GM12878 (cell line): ENCODE measurements around the gene TCP11. TPM values are rescaled to one million over a fixed set of nuclear protein-coding genes. Genes with fewer than 3 reads are reported as not detected.

Experiments
- ATAC-seq: fragments of 200-7000 bp; cut with Tn5 transposase; 3 replicates; pipeline ENCODE4 v1.9.1; 2020; ENCODE audit warnings: mild to moderate bottlenecking, moderate library complexity
- BruUV-seq: library from RNA; stranded (reverse); fragments of 400-500 nt; replicated peaks from 2 replicates; lab custom pipeline; 2021; lab: Mats Ljungman, UMichigan
- CTCF ChIA-PET: fragments of 300-600 bp; sonication (Branson Sonifier 250); formaldehyde crosslinking; extraction: SDS; loops from one replicate; lab custom pipeline; 2021; ENCODE audit warnings: inconsistent platforms; lab: Yijun Ruan, JAX
- POLR2A ChIA-PET: fragments of 350-600 bp; formaldehyde crosslinking; extraction: SDS; loops from one replicate; lab custom pipeline; 2021; ENCODE audit warnings: inconsistent platforms; lab: Charles Lee
- RAD21 ChIA-PET: fragments of 300-600 bp; sonication (Branson Sonifier 250); formaldehyde crosslinking; loops from one replicate; lab custom pipeline; 2023; ENCODE audit warnings: antibody characterized with exemption; ENCODE audit not compliant: unreplicated experiment; lab: Charles Lee
- SMC1A ChIA-PET: fragments of 300-600 bp; sonication (Branson Sonifier 250); formaldehyde crosslinking; loops from one replicate; lab custom pipeline; 2023; ENCODE audit not compliant: unreplicated experiment, uncharacterized antibody; lab: Charles Lee
- DNase-seq: peaks from one replicate; pipeline ENCODE4 v3.0.0-alpha.2; 2011; ENCODE audit warnings: low read depth, low spot score
- FAIRE-seq: peaks from 3 replicates; lab custom pipeline; 2011; peaks lifted over from hg19 to GRCh38; lab: Jason Lieb, UNC
- H2AFZ ChIP-seq: 2 replicates; pipeline ENCODE4 v1.6.0; 2011; ENCODE audit warnings: low read depth, low read length, control low read depth; ENCODE audit not compliant: control insufficient read depth
- H3K27ac ChIP-seq: 2 replicates; pipeline ENCODE4 v1.5.1; 2011; ENCODE audit warnings: control low read depth; ENCODE audit not compliant: control insufficient read depth, insufficient read depth
- H3K27me3 ChIP-seq, 2 experiments: replicated peaks in 1 of 2; 2 replicates each; pipeline versions ENCODE4 v1.6.0 to v1.6.1; 2011; ENCODE audit warnings: low read length in 1 of 2; ENCODE audit not compliant: control insufficient read depth in 2 of 2, insufficient read depth in 2 of 2
- H3K36me3 ChIP-seq, 2 experiments: 2 replicates each; pipeline ENCODE4 v1.5.1; 2011; ENCODE audit warnings: low read length in 1 of 2; ENCODE audit not compliant: control insufficient read depth in 2 of 2, insufficient read depth in 2 of 2
- H3K4me1 ChIP-seq: 2 replicates; pipeline ENCODE4 v1.6.1; 2011; ENCODE audit warnings: mild to moderate bottlenecking, low read length, moderate library complexity, mixed read lengths; ENCODE audit not compliant: control insufficient read depth, insufficient read depth
- H3K4me2 ChIP-seq: 2 replicates; pipeline ENCODE4 v1.6.0; 2011; ENCODE audit warnings: control low read depth; ENCODE audit not compliant: control insufficient read depth, insufficient read depth
- H3K4me3 ChIP-seq: fragments of 200-600 bp; sonication (generic); 2 replicates; pipeline ENCODE4 v1.5.1; 2016
- H3K79me2 ChIP-seq: 2 replicates; pipeline ENCODE4 v1.6.0; 2011; ENCODE audit warnings: low read length; ENCODE audit not compliant: control insufficient read depth, insufficient read depth
- H3K9ac ChIP-seq: 2 replicates; pipeline ENCODE4 v1.8.0; 2011; ENCODE audit warnings: low read length, control low read depth, mixed read lengths; ENCODE audit not compliant: control insufficient read depth, insufficient read depth
- H3K9me3 ChIP-seq: replicated peaks from 3 replicates; pipeline ENCODE4 v1.5.1; 2011; ENCODE audit warnings: mild to moderate bottlenecking, low read length; ENCODE audit not compliant: control insufficient read depth, insufficient read depth
- H4K20me1 ChIP-seq: 2 replicates; pipeline ENCODE4 v1.6.0; 2011; ENCODE audit not compliant: control insufficient read depth, insufficient read depth
- ATF2 ChIP-seq: IDR thresholded peaks from 2 replicates; pipeline ENCODE4 v1.6.1; 2012; ENCODE audit warnings: low read length, inconsistent platforms
- CEBPB ChIP-seq, 2 experiments: fragments of 150-350 bp in 1 of 2; IDR thresholded peaks; 2 replicates each; pipeline ENCODE4 v1.6.1; 2012 to 2014; ENCODE audit warnings: low read depth in 2 of 2, low read length in 2 of 2, borderline replicate concordance in 1 of 2, inconsistent platforms in 1 of 2
- DPF2 ChIP-seq: fragments of 450-650 bp; IDR thresholded peaks from 2 replicates; pipeline ENCODE4 v1.6.1; 2017; ENCODE audit warnings: mild to moderate bottlenecking
- FOXK2 ChIP-seq: fragments of 450-650 bp; IDR thresholded peaks from 2 replicates; pipeline ENCODE4 v1.6.1; 2017; ENCODE audit warnings: mild to moderate bottlenecking, moderate library complexity
- MEF2B ChIP-seq: fragments of 450-650 bp; IDR thresholded peaks from 2 replicates; pipeline ENCODE4 v1.6.1; 2018; ENCODE audit warnings: mild to moderate bottlenecking, moderate library complexity; ENCODE audit not compliant: partially characterized antibody, poor library complexity, severe bottlenecking
- MTA2 ChIP-seq: fragments of 450-650 bp; IDR thresholded peaks from 2 replicates; pipeline ENCODE4 v1.6.1; 2016; ENCODE audit warnings: low read depth, mild to moderate bottlenecking, moderate library complexity
- ZBED1 ChIP-seq: IDR thresholded peaks from 2 replicates; pipeline ENCODE4 v1.6.1; 2016; ENCODE audit warnings: borderline replicate concordance
- in situ Hi-C: fragments of 300-500 bp; cut with MboI; formaldehyde crosslinking; loops from 9 replicates; pipeline ENCODE4 v1.14.3; 2018; ENCODE audit warnings: mixed read lengths
- intact Hi-C: fragments of 100-400 bp; cut with micrococcal nuclease; formaldehyde crosslinking; loops from one replicate; pipeline ENCODE4 v1.14.2; 2022; ENCODE audit not compliant: unreplicated experiment
- polyA plus RNA-seq, 11 experiments: library from polyadenylated mRNA; depleted of rRNA in 4 of 11; unstranded in 6 of 11; stranded (reverse) in 5 of 11; fragments of >200 nt; fragmentation: Nextera tagmentation in 4 of 11; fragmentation: Illumina TruSeq in 1 of 11; extraction: Ambion mirVana in 4 of 11; extraction: Trizol in 1 of 11; gene quantifications; 1 replicate in 1 of 11; 2 replicates in 10 of 11; pipeline versions ENCODE4 v1.2.1 to v1.2.3, GENCODE V29; 2011 to 2016; ENCODE audit warnings: inconsistent platforms in 2 of 11, missing spikeins in 2 of 11, low read depth in 1 of 11
- total RNA-seq, 4 experiments: library from RNA; depleted of rRNA in 3 of 4; stranded (reverse); fragments of >200 nt in 3 of 4; fragmentation: Illumina TruSeq in 1 of 4; extraction: Trizol in 1 of 4; gene quantifications; 2 replicates each; pipeline versions ENCODE4 v1.2.1 to v1.2.3, GENCODE V29; 2013 to 2021

Gene TCP11
- total and polyA plus RNA-seq, 10 of the 15 experiments (the other 5 are each of a cell fraction or from before 2014, with no cell fraction given) = not detected

GRCh38 chr6:35167505-35167904 is 26.4 kb upstream of the TCP11 start:
- H3K27me3 ChIP-seq = no peaks in the 10 kb centered on the region; a peak in 1 of 4 replicates
- in situ Hi-C loops = no loop called here
- no peak overlapping the region for H3K4me3 ChIP-seq
- no peaks in the 10 kb centered on the region for H3K36me3 ChIP-seq
- CTCF ChIA-PET = no interaction called here
- no peaks in the 10 kb centered on the region for H4K20me1 ChIP-seq
- no peak overlapping the region for H2AFZ ChIP-seq
- intact Hi-C loops = no loop called here
- ATAC-seq = no peak
- DNase-seq = no peak
- H3K4me2 ChIP-seq = no peak overlapping the region
- H3K79me2 ChIP-seq = no peaks in the 10 kb centered on the region
- no peaks in the 10 kb centered on the region; the same call in 2 of the 3 replicates for H3K9me3 ChIP-seq
- TF ChIP-seq CEBPB (IDR thresholded peaks at IDR 0.05; ENCODE audit: borderline replicate concordance in 1 of 2, low read depth in 2 of 2, low read length in 2 of 2) (no peak), DPF2 (no peak), MTA2 (no peak), MEF2B (no peak), ATF2 (no peak), ZBED1 (no peak), FOXK2 (no peak)
- TF ChIP-seq, all 136 proteins: peak for 0
- ChIA-PET SMC1A (interaction anchor here (0.9 kb wide), 1 partner anchor 695 kb away, joined by 3 read pairs; no protein-coding TSS in a partner anchor), POLR2A (interaction anchor here (0.6 kb wide), 1 partner anchor 1298 kb away, joined by 3 read pairs; no protein-coding TSS in a partner anchor), RAD21 (no interaction called here)
- no peak overlapping the region for H3K9ac ChIP-seq
- H3K27ac ChIP-seq = no peak overlapping the region
- H3K4me1 ChIP-seq = peaks cover 11% of the 10 kb centered on the region; the same call in 1 of the 2 replicates
- no TSS peak for BruUV-seq
- FAIRE-seq = no peak
